ENCODE data around the gene CSMD2.

Gene CSMD2

DNA sequence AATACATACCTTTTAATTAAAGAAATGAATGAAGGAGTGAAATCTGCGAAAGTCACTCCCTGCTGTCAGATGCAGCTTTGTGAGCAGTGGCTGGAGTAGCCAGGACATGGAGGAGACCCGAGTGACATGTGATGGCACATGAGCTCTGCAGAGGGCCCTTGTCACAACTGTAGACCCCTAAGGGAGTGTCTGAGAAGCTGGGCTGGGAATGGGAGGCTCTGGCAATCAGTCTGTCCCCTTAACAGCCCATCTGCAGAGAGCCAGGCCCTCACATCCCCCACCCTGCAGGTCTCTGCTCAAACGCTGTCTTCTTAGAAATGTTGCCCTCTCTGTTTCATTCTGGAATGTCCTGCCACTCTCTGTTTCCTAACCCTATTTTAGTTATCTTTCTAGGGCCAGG, 176.9 kb downstream of the CSMD2 start:
- POLR2A ChIA-PET = no interaction called here
- TF ChIP-seq, protein P1, sequence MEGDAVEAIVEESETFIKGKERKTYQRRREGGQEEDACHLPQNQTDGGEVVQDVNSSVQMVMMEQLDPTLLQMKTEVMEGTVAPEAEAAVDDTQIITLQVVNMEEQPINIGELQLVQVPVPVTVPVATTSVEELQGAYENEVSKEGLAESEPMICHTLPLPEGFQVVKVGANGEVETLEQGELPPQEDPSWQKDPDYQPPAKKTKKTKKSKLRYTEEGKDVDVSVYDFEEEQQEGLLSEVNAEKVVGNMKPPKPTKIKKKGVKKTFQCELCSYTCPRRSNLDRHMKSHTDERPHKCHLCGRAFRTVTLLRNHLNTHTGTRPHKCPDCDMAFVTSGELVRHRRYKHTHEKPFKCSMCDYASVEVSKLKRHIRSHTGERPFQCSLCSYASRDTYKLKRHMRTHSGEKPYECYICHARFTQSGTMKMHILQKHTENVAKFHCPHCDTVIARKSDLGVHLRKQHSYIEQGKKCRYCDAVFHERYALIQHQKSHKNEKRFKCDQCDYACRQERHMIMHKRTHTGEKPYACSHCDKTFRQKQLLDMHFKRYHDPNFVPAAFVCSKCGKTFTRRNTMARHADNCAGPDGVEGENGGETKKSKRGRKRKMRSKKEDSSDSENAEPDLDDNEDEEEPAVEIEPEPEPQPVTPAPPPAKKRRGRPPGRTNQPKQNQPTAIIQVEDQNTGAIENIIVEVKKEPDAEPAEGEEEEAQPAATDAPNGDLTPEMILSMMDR (IDR thresholded peaks at IDR 0.05; ENCODE audit: insufficient read depth, low read length, missing control alignments) = no peak
- CTCF ChIA-PET = no interaction called here
- DNase-seq (ENCODE audit: low read depth, low spot score) = no peak
- no peak overlapping the region for H3K4me3 ChIP-seq (ENCODE audit: low read depth, low read length)

DNA sequence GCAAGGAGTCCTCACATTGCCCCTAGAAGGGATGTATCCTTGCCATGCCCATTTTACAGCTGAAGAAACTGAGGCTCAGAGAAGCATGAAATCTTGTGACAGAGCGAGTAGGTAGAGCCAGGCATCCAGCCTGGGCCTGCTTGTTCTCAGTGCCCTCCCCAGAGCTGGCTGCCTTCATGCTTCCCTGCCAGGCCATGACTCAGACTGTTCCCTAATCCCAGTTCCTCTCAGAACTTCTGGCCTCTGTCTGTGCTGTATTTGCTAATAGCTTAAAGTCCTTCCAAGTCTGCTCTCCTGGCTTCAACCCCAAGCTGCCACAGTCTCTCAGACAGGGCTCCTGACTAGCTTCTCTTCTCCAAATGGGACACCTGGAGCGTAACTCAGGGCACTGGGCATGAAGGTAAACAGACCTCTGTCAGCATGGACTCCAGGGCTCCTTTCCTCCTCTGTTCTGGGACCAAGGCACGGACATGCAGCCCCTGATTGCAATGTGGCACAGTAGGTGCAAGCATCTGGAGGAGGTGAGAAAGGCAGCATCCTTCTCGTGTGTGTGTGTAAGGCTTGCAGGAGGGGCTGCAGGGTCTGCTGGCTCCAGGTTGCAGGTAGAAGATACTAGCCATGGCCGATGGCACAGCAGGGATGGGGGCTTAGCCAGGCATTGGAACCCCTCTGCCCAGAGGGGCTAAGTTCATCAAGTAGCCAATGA, 178.5 kb downstream of the CSMD2 start:
- CTCF ChIA-PET = interaction anchor here (1.3 to 2.1 kb wide), 3 partner anchors 8 to 177 kb away, joined by 5 to 7 read pairs (median 6); no protein-coding TSS in a partner anchor
- POLR2A ChIA-PET = no interaction called here
- no peak overlapping the region for H3K4me3 ChIP-seq (ENCODE audit: low read depth, low read length)
- peak; percentile 63 for DNase-seq (ENCODE audit: low read depth, low spot score)
- TF ChIP-seq, protein P1 (IDR thresholded peaks at IDR 0.05; ENCODE audit: insufficient read depth, low read length, missing control alignments) = no peak

DNA sequence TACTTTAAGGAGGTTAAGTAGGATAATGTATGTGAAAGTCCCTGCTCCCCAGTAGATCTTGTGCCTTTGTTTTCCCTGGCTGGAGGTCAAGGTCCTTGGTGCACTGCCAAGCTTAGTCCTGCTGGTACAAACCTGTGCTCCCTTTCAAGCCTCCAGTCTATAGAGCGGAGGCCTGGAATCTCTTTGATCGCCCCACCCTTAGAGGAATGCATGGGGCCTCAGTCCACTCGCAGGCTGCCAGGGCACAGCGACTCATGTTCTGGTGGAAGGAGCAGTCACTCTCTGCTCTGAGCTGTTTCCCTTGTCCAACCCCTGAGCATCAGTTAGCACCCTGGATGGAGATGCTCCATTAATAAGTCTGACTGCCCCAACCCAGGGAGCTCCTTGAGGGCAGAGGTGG, 179.4 kb downstream of the CSMD2 start:
- CTCF ChIA-PET = interaction anchor here (1.3 to 2.1 kb wide), 3 partner anchors 9 to 178 kb away, joined by 5 to 7 read pairs (median 6); no protein-coding TSS in a partner anchor
- no peak overlapping the region for H3K4me3 ChIP-seq (ENCODE audit: low read depth, low read length)
- POLR2A ChIA-PET = interaction anchor here (0.6 kb wide), 1 partner anchor 82 kb away, joined by 4 read pairs; no protein-coding TSS in a partner anchor
- TF ChIP-seq, protein P1 (IDR thresholded peaks at IDR 0.05; ENCODE audit: insufficient read depth, low read length, missing control alignments) = no peak
- no peak for DNase-seq (ENCODE audit: low read depth, low spot score)

DNA sequence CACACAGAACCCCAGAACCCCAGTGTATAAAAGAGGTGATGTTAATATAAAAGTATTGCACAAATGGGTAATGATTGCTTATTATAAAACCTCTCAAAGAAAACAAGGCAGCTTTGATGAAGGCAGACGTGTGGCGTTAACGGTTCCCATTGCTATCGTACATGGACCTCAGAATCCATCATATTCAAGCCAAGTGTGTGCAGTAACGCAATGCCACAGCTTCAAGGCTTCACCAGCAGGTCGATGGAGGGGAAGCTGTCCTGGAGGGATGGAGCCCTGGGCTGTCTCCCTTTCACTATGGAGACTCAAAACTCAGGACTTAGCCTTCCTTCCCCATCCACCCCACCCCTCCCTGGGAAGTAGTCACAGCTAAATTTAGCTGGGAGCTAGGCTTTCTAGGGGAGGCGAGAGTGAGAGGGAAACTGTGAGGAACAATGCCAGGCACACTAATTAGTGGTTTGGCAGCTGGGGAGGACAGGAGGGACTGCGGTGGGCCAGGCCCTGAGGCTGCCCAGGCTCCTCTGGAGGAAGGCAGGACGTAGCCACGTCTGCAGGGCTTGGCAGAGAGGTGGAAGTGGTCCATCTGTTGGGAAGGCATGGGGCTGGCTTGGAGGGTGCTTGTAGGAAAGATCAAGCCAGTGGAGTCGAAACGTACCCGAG, 180.0 kb downstream of the CSMD2 start:
- H3K4me3 ChIP-seq (ENCODE audit: low read depth, low read length) = no peak overlapping the region
- ChIA-PET POLR2A (interaction anchor here (0.6 to 1.0 kb wide), 2 partner anchors 20 to 82 kb away, joined by 3 to 4 read pairs; no protein-coding TSS in a partner anchor), CTCF (interaction anchor here (1.1 to 2.1 kb wide), 2 partner anchors 10 to 13 kb away, joined by 3 to 6 read pairs; no protein-coding TSS in a partner anchor)
- no peak for DNase-seq (ENCODE audit: low read depth, low spot score)
- TF ChIP-seq, protein P1 (IDR thresholded peaks at IDR 0.05; ENCODE audit: insufficient read depth, low read length, missing control alignments) = no peak

GRCh38 chr1:33982419-33982818, 182.6 kb downstream of the CSMD2 start:
- TF ChIP-seq, protein P1 (IDR thresholded peaks at IDR 0.05; ENCODE audit: insufficient read depth, low read length, missing control alignments) = no peak
- POLR2A ChIA-PET = no interaction called here
- DNase-seq (ENCODE audit: low read depth, low spot score) = no peak
- H3K4me3 ChIP-seq (ENCODE audit: low read depth, low read length) = no peak overlapping the region
- CTCF ChIA-PET = no interaction called here

GRCh38 chr1:33979341-33979740, 185.7 kb downstream of the CSMD2 start:
- H3K4me3 ChIP-seq (ENCODE audit: low read depth, low read length) = no peak overlapping the region
- no peak for DNase-seq (ENCODE audit: low read depth, low spot score)
- TF ChIP-seq, protein P1 (IDR thresholded peaks at IDR 0.05; ENCODE audit: insufficient read depth, low read length, missing control alignments) = no peak
- POLR2A ChIA-PET = no interaction called here
- CTCF ChIA-PET = no interaction called here

Measured in AG04449 (cell line).